HepG2 (cell line): ENCODE results near the gene AARS1.

Source experiments
- KAT7 ChIP-seq: IDR thresholded peaks from 2 replicates; pipeline ENCODE4 v1.6.1; 2018; ENCODE audit warnings: borderline replicate concordance, missing compliant biosample characterization
- POLR2AphosphoS5 ChIP-seq: IDR thresholded peaks from 2 replicates; pipeline ENCODE4 v1.6.1; 2012; ENCODE audit warnings: low read depth, low read length
- SIN3A ChIP-seq: IDR thresholded peaks from 2 replicates; pipeline ENCODE4 v1.6.1; 2011; ENCODE audit warnings: low read depth, mild to moderate bottlenecking, control low read depth, low read length, borderline replicate concordance

GRCh38 chr16:70302745-70303144, 13.4 kb upstream of the AARS1 start:
- TF ChIP-seq KAT7 (CRISPR knock-in tag) (no peak), SIN3A (no peak), POLR2AphosphoS5 (no peak)
